ENCODE data around the gene UBASH3B.
A peak's percentile ranks its signal among the peaks of the same experiment; 100 is the strongest.
"Not testable (repeated sequence)": the region's sequence is repeated elsewhere in the genome, so short reads cannot be mapped to it uniquely, and the experiment has no call there.

The UBASH3B gene

GRCh38 chr11:122655527-122656072 is at the start of gene UBASH3B:
UBASH3B (plus strand) TSS chr11:122655722; CDS start chr11:122656050, 328 bp downstream.
- DNase-seq (ENCODE audit: low read depth) = peak; percentile 42

DNA sequence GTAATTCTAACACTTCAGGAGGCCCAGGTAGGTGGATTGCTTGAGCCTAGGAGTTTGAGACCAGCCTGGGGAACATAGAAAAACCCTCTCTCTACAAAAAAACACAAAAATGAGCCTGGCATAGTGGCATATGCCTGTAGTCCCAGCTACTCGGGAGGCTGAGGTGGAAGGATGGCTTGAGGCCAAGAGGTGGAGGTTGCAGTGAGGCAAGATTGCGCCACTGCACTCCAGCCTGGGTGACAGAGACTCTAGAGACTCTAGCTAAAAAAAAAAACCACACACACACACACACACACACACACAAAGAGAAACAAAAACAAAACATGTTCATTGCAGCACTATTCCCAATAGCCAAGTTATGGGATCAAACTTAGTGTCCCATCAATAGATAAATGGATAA is 48.4 kb upstream of the UBASH3B start:
- not testable (repeated sequence) for DNase-seq (ENCODE audit: low read depth)

GRCh38 chr11:122612123-122612824 is 43.2 kb upstream of the UBASH3B start:
- DNase-seq (ENCODE audit: low read depth) = no peak

- DNase-seq (ENCODE audit: low read depth) = no peak
Measured at GRCh38 chr11:122616718-122617117, 38.8 kb upstream of the UBASH3B start.

DNA sequence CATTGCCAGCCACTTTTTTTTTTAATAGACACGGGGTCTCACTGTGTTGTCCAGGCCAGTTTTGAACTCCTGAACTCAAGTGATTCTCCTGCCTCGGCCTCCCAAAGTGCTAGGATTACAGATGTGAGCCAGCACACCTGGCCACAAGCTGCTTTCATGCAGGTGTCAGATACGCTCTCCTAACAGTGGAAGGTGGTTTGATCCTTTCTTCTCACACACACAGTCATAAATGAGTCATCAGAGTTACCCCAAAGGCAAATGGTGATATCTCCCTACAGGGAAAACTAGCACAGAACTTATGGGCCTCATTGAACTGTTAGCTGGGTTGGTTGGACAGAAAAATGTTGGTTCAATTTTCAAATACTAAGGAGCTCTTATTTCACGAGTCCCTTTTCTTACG is 38.2 kb upstream of the UBASH3B start:
- DNase-seq (ENCODE audit: low read depth) = no peak

DNA sequence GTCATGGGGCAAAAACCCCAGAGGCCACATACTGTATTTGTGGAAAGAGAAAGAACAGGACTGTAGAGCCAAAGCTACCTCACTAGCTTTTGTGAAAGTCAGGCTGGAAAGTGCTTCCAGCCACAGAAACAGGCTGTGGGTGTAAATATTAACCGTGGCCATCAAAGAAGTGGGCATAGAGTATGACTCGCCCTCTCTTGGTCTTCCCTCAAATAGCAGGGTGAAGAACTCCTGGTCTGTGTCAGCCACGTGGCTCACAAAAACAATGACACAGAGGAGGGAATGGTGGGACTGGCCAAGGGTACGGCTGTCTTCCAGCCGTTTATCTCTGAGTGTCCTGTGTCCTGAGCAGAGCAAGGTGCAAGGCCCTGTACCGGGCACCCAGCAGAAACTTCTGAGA is 37.6 kb upstream of the UBASH3B start:
- DNase-seq (ENCODE audit: low read depth) = no peak

DNA sequence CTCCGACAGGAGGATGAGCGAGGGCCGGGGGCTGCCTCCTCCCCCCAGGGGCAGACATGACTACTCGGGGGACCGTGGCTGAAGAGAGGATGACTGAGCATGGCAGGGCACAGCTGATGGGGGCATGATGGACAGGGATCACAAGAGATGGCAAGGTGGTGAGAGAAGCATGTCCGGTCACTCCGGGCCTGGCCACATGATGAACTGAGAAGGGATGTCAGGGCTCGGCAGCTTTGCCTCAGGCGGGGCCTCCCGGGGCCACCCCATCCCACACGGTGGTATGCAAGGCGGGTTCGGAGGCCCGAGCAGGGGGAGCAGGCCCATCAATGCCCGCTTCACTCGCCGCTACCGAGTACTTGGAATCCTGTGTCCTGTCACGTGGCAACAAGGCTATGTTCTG is 36.6 kb upstream of the UBASH3B start:
- DNase-seq (ENCODE audit: low read depth) = no peak

GRCh38 chr11:122619757-122620156 is 35.8 kb upstream of the UBASH3B start:
- DNase-seq (ENCODE audit: low read depth) = no peak

GRCh38 chr11:122625501-122625900 is 30.0 kb upstream of the UBASH3B start:
- DNase-seq (ENCODE audit: low read depth) = not testable (repeated sequence)

DNA sequence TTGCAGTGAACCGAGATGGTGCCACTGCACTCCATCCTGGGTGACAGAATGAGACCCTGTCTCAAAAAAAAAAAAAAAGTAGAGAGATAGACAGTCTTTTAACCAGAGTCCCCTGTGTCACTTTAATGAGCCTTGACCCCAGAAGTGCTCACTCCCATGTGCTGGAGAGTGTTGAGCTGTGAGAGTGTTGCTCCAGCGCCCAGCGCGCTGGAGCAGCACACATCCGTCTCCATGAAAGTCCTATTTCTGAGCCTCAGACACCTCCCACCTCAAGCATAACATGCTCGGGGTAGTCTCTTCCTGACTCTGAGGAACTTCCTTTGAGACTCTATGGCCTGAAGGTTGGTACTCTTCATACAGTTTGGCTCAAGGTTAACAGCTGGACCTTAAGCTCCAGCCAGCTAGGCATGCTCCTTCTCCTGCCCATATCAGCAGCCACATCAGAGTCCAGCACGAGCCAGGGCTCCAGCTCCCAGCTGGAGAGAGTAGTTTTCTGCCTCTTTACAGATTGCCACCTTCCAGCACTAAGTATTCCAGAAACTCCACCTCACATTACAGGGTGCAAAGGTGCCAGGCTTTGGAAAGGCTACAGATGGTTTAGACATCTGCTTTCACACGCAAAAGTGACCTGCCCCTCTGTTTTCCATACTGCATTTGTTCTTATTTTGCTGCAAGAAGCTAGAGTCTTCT is 29.4 kb upstream of the UBASH3B start:
- DNase-seq (ENCODE audit: low read depth) = no peak

DNA sequence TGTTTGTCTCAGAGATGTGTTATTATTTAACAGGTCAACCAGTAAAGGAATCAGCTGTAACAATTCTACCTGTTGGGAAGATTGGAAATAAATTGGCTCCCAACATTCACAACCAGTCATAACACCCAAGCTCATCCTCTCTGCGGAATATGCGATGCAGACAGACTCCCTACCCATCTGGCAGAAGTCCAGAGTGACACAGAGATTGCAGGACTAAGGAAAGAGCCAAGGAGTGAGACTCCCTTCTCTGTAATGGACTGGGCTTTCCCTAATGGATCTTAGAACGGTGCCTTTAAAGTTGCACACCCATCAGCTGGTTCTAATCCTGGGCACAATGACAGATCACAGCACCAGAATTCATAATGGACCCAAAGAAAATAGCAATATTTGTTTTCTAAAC is 27.8 kb upstream of the UBASH3B start:
- no peak for DNase-seq (ENCODE audit: low read depth)

DNA sequence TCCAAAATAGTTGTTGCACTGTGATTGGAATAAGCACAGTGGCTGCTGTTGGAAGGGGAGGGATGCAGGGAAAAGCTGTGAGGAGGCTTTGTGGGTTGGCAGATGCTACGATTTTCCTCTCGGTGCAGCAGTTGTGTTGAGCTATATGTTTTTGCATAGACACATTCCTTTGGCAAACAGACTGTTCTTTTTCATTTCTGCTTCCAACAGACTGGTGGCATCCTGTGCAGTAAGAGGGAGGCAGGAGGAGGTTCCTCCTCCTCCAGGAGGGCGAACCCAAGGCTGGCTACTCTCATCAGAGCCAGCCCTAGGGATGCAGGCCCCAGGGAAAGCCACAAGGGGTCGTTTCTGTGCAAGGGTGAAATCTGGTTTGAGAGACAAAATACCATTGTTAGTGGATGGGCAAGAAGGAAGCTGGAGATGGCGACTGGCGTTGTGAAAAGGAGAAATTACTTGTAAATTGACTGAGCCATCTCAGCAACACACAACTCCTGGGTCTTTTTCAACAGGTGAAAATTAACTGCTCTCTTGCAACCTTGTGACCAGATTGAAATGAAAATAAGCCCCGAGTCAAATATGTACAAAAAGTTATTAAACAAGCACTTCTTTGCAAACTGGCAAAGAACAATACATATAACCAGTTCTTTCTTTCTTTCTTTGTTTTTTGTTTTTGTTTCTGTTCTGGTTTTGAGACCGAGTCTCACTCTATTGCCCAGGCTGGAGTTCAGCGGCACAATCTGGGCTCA is 26.5 kb upstream of the UBASH3B start:
- DNase-seq (ENCODE audit: low read depth) = peak; percentile 50

GRCh38 chr11:122632181-122632824 is 23.2 kb upstream of the UBASH3B start:
- no peak for DNase-seq (ENCODE audit: low read depth)

DNA sequence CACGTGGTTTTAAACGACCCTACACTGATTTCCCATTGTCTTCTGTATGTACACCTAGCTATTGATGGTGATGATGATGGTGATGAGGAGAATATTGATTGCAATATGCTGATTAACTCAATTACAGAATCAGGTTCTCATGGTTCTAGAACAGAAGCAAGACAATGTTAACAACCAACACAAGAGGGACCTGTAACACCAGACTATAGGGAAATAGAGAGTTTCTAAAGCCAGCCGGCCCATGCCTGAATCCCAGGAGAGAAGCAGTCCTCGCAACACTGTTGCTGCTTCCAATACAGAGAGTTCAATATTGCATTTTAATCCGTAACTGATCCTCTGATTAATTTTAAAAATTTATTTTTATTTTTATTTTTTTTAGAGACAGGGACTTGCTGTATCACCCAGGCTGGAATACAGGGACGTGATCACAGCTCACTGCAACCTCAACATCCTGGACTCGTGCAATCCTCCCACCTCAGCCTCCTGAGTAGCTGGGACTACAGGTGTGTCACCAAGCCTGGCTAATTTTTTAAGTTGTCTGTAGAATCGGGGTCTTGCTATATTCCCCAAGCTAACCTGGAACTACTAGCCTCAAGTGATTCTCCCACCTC is 22.2 kb upstream of the UBASH3B start:
- no peak for DNase-seq (ENCODE audit: low read depth)

GRCh38 chr11:122634501-122634900 is 21.0 kb upstream of the UBASH3B start:
- no peak for DNase-seq (ENCODE audit: low read depth)

DNA sequence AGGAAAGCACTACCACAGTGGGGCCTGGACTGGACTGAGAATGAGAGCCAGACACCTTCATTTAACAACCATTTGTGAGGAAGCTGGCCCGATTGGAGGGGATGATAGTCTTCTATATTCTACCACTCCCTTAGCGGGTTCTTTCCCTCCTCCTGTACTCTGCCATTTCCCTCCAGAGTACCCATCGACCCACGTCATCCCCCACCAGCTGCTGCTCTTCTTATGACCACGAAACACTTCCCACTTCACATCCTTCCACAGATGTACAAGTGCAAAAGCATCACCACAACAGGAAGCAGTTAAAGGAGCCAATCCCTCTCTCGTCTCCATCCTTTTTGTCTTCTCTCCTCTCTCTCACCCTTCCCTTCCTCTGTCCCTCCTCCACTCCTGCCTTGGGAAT is 18.0 kb upstream of the UBASH3B start:
- DNase-seq (ENCODE audit: low read depth) = no peak

DNA sequence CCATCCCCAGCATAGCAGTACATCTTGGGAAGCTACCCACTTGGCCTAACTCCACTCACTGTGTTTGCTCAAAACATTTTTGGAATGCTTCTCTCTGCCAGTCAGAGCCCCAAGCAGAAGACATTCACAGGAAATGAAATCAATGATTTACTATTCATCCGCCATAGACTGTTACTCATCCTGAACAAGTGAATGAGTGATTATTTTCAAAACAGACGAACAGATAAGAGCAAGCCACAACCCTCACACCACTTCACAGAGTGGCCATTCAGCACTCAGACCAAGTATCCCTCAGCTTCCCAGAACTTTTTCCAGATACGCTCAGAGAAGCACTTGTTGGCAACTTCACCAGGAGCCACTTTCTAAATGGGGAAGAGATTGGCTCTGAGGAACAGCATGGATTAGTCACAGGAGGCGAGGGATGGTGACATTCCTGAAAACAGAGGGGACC is 13.0 kb upstream of the UBASH3B start:
- DNase-seq (ENCODE audit: low read depth) = no peak

GRCh38 chr11:122642971-122643370 is 12.6 kb upstream of the UBASH3B start:
- DNase-seq (ENCODE audit: low read depth) = no peak

GRCh38 chr11:122645847-122646246 is 9.7 kb upstream of the UBASH3B start:
- no peak for DNase-seq (ENCODE audit: low read depth)

DNA sequence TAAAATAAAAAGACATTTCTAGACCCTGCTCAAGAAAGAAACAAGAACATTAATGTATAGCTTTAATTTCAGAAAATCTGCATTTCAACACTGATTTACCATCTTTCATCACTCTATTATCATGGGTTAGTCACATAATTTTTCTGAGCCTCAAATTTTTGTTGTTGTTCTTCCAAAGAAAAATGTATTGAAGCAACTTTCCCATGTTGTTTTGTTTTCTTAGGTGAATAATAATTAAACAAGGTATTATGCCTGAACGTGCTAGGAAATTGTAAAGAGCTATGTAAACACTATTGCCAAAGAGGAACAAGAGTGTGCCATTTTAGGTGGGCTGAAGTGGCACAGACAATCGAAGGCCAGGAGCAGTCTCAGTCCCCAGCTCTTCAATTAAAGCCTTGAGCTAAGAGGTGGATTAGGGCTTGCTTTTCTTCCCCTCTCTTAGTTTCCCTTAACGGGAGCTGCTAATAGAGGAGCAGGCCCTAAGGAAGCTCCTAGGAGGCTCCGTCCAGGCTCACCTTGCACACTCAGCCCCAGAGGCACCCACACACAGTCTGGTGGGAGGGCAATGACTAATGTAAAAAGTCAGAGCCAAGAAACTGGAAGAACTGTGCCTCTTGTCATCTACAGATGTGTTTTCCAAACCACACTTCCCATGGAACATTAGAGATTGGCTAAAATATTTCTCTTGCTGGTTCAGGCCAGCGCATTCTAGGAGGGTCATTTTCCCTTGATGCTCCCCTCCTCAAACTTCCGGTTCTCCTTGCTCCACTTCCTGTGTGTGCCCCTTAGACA is 8.8 kb upstream of the UBASH3B start:
- no peak for DNase-seq (ENCODE audit: low read depth)

DNA sequence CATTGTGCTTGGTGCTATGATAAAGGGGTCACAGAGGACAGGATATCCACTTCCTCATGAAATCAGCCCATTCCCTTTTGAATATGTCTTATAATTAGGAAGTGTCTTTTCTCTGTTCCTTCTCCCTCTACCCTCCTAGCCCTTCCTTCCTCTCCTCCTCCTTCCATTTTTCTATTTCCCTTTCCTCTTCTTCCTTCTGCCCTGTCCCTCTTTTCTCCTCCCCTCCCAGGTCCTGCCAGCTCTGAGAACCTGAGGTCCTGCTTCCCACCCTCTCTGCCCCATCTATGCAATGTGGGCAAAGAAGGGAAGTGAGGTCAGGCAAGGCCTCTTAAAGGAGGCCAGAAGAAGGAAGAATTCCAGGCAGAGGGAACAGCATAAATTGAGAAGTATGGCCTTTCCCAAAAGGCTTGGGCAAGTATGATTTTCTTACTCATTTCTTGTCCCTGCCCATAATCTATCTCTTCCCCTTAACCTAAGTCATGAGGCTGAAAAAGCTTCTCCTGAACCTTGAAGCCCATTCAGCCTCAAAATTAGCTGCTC is 7.7 kb upstream of the UBASH3B start:
- no peak for DNase-seq (ENCODE audit: low read depth)
